A204.1 (cell line): ENCODE measurements around the gene ALOX5AP.

Experiments
- FAIRE-seq: peaks from 2 replicates; lab custom pipeline; 2012; peaks lifted over from hg19 to GRCh38; lab: Jason Lieb, UNC

The ALOX5AP gene

DNA sequence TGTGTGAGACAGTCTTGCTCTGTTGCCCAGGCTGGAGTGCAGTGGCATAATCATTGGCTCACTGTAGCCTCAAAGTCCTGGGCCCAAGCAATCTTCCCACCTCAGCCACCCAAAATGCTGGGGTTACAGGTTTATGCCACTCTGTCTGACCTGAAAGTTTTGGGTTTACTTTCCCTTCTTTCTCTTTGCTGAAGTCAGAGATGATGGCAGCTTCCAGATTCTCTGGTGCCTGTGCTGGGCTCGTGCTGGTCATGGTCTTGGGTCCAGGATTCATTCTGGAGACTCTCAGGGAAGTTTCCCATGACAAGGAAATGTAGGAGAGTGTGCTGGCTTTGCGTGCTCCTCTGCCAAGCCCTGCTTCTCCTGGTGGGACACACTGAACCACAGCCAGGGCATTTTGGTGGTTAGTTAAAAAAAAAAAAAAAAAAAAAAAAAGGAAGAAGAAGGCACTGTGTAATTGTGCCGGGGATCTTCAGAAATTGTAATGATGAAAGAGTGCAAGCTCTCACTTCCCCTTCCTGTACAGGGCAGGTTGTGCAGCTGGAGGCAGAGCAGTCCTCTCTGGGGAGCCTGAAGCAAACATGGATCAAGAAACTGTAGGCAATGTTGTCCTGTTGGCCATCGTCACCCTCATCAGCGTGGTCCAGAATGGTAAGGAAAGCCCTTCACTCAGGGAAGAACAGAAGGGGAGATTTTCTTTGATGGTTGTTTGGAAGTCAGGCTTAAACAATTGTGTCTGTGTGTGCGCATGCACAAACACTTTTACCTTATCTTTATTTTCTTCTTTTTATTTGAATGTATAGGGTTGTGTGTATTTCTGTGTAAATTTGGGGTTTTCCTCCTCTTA lies at the start of gene ALOX5AP:
Gene ALOX5AP, plus strand, starts transcription at position 519 of the 847 bp plus-strand sequence. Its CDS starts 63 bp downstream, at position 582.
- FAIRE-seq: no peak

DNA sequence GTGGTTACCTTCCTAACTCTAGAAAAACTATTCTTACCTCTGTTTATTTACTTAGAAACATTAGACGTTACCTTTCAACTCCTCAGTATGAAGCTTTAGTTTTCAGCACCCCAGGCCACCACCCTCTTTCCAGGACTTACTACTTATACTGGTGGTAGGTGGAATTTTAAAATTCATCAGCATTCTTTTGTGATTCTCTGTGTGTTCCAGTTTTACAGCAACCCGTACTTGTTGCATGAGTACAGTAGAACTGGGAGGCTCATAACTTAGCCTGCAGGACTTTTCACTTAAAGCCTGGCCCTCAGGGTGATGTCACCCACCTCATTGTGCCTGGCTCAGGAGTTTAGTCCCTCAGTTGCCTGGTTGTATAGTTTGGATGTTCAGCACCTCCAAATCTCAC lies 49.4 kb upstream of the ALOX5AP start:
- no peak for FAIRE-seq

DNA sequence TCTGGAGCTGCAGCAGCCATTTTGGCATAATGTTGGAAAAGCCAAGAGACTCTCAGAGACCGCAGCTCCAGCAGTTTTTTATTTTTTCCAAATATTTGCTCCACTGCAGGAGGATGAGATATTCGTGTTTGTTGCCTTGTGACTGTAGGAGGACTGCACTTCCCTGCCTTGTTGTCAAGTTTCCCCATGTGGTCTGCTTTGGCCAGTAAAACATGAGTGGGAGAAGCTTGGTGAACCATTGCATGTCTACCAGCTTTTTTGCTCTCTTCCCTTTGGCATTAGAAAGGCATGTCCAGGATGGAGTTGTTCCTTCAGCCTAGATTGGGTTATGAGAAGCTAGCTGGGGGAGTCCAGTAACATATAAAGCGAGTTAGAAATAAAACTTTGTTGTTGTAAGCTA lies 47.7 kb upstream of the ALOX5AP start:
- FAIRE-seq: no peak

DNA sequence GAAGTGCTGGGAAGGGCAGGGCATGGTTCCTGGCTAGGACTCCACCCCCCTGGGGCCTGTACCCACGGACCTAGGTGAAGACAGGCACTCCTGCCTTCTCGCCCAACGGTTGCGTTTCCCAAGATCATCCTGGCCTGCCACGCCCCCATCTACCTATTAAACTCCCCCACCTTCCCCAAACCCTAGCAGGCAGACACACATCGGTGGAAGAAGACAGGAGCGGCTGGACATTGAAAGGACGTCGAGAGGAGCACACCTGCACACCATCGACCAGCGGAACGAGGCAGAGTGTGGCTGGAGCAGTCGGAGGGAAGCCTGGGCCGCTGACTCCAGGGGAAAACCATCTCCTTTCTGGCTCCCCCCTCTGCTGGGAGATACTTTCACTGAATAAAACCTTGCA lies 45.6 kb upstream of the ALOX5AP start:
- no peak for FAIRE-seq

DNA sequence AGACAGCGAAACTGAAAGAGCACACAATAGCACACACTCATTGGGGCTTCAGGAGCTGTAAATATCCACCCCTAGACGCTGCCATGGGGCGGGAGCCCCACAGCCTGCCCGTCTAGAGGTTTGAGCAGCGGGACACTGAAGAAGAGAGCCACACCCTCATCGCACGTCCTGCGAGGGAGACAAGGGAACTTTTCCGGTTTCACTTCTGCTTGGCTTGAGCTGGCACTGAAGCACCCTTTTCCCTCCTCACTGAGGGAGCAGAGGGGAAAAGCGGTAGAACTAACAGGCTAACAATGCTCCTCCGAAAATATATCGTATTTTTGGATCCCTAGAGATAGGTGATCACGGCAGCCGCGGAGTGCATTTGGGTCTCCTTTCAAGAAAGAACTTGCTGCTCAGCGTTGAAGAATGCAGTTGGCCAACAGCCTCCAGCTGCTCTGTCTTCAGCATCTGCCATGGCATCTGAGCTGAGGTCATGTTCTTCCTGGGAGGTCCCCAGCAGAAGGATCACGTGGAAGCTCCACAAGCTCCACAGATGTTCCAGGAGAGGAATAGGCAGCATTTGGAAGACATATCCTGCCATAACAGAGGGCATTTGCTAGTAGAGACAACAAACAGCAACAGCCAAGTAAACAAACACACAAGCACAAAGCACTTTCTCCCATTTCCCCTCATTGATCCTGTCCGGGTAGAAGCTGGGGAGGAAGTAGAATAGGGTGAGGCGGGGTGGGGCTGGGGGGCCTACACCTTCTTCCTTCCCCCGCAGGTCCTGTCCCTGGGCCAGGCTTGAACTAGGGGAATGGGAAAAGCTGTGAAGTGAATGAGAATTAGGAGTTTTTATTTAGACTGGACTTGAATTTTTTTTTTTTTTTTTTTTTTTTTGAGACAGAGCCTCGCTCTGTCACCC lies 44.8 kb upstream of the ALOX5AP start:
- FAIRE-seq: no peak

DNA sequence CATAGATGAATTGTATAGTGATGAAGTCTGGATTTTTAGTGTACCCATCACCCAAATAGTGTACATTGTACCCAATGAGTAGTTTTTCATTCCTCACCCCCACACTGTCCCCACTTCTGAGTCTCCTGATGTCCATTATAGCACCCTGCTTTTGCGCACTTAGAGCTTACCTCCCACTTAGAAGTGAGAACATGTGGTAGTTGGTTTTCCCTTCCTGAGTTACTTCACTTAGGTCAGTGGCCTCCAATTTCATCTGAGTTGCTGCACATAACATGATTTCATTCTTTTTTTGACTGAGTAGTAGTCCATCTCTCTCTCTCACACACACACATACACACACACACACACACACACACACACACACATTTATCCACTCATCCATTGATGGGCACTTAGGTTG lies 43.2 kb upstream of the ALOX5AP start:
- FAIRE-seq: no peak

DNA sequence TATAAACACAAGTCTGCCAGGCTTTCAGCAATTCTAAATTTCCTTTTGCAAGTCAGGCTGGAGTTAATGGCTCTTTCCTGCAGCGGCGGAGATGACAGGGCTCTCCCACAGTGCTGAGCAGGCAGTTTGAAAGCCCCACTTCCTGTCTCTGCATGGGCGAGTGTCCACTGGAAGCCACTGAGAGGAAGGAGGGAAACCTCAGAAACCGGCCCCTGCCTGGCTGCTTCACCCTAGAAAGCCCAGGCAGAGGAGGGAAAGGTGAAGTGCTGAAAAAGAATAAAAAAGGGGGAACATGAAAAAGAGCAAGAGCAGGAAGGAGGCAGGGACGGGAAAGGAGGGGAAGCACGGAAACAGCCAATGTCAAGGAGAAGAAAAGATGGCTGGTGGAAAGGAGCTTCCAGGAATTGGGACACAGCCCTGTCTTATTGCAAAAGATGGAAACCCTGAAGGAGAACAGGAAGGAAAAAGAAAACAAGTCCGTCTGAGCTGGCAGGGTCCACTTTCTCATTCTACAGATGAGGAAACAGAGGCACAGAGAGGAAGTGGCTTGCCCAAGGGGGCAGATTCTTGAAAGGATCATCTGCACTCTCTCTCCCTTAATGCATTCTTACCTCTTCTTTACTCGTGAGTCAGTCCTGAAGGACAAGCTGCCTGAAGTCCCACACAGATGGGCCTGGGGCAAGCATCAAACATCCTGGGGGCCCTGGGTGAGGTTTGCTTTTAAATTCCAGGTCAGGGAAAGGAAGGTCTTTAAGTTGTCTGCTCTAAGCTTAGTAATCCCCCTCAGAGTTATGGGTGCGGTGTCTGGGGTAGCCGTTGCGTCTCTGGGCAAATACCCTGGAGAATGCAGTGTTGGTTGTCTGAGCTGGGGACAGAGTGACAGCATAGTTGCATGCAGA lies 38.8 kb upstream of the ALOX5AP start:
- FAIRE-seq: no peak

DNA sequence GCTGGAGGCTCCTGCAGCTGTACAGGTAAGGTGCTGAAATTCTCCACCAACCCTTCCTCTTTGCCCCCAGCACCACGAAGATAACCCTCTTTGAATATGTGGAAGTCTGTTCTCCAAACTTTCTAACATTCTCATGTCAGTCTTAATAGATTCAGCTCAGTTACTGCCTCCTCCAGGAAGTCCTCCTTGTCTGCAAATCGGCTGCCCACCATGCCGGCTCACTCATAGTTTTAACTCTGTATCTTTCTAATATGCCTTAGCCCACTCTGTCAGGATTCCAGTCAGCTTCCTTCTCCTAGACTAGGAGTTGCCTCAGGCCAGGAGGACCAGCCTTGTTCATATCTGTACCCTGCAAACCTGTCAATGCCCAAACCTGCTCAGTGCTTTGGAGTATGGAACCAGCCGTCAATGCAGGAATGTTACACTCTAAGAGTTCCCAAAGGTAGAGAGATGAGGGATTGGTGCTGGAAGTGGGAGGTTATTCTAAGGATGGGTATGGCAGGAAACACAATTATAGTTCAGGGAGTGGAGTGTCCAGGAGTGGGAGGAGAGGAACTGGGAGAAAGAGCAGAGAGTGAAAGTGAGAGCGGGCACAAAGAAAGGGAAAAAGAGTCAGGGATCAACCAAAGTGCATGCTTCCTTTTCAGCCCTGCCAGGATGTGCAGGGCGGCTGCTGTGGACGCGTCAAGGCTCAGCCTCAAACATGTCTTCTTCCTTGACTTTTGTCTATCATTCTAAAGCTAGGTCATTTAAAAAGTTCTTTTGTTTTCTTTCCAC lies 38.0 kb upstream of the ALOX5AP start:
- no peak for FAIRE-seq

DNA sequence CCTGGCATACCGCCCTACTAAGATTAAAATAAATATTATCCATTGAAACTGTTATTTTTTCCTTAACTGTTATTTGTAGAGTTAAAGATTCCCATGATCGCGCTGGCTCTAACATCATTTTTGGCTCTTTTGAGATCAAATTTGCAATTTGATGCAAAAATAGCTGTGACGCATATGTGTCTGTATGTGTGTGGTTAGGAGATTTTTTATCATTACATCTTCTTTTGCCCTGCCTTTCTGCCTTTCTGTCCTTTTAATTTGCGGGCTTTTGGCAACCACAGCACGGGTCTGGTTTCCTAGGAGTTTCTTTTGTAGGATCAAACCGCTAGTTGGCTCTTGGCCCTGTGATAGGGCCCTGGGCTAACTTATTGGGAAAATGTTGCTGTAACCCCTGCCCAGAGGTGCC lies 37.3 kb upstream of the ALOX5AP start:
- no peak for FAIRE-seq

DNA sequence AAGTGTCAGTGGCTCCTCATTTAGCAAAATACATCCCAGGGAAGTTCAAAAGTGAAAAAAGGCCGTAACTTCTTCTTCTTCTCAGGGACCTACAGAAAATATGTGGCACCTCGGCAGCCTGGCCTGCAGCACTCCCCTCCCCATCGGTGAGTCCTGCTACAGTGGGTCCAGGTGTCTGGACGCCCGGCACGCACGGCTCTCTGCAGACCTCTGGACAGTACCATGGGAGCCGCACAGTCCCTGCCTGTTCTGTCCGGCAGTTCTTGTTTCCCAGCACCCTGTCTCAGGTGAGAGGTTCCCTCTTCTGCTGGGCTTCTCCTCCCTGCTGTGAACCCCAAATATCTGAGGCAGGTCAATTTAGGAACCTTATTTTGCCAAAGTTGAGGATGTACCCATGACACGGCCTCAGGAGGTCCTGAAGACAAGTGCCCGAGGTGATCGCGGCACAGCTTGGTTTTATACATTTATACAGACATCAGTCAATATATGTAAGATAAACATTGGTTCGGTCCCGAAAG lies 36.8 kb upstream of the ALOX5AP start:
- FAIRE-seq: no peak

DNA sequence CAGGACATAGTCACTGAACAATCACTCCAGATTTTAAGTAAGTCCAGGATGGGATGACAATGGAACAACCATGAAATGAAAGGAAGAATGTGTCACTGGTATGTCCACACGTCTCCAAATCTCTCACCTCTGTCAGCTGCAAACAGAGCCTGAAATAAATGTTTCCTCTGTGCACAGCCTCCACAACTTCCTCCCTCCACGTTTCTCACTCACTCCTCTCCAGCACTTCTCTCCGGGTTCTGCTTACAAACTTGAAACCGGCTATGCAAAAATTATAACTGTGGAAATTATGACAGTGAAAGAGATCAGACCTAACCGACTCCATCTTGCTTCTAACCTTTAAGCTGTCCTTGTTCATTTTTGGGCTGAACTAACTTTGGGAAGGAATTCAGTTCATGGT lies 35.0 kb upstream of the ALOX5AP start:
- no peak for FAIRE-seq

DNA sequence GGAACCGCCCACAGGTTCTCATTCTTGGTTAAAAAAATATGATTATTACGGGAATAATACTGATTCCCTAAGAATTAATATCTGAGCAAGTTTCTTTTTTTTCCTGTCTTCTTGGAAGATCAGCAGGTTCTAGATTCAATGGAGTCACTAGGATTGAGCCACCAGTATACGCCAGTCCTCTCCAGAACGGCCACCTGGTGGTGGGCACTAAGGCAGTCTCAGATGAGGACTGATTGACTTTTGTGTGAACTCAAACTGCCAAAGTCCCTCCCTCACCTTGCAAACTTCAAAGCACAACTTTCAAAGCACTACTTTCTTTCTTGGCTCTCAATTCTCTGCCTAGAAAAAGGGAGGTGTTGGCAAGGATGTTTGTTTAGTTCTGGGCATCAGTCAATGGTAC lies 33.3 kb upstream of the ALOX5AP start:
- FAIRE-seq: no peak

DNA sequence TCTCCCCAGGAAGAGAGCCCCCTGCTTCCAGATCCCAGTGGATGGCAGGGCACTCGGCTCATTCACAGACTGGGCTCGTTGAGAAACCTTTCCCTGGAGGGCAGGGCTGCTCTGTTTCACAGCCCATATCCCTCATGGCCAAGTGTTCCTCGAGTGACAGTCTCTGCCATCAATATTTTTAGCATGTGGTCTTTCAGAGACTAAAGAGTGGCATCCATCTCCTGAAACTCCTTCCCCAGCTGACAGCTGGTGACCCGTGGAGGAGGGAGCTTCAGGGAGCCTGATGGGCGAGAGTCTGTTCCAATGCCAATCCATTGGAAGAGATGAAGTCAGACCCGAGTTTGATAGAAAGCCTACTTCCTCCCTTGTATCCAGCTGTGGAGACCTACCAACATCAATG lies 30.7 kb upstream of the ALOX5AP start:
- no peak for FAIRE-seq

DNA sequence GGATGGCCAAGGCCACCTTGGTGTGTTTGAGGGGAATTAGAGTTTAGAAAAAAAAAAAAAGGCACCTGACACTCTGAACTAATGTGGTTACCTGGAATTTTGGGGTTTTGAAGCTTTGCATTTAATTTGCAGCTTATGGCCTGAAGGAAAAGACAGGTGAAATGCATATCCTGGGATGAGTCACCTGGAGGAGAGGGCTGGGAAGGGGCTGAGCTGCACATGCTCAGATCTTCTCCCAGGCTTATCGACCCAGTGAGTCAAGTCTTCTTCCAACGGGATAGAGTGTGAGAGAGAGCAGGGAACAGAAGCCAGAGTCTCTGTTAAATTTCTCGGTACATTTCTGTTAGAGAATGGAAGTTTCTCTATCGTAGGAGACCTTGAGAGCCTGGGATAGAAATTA lies 29.7 kb upstream of the ALOX5AP start:
- no peak for FAIRE-seq

DNA sequence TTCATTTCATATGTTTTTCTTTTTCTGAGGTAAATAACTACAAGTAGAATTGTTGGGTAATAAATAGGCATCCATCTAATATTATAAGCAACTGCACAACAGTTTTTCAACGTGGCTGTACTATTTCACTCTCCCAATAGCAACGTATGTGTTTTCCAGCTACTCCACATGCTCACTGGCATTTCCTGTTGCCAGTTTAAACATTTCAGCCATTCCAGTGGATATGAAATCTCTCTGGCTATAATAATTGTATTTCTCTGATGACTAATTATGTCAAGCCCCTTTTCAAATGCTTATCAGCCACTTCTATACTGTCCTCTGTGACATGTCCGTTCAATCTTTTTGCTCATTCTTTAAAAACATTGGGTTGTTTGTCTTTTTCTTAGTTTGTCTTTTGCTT lies 26.8 kb upstream of the ALOX5AP start:
- FAIRE-seq: no peak

DNA sequence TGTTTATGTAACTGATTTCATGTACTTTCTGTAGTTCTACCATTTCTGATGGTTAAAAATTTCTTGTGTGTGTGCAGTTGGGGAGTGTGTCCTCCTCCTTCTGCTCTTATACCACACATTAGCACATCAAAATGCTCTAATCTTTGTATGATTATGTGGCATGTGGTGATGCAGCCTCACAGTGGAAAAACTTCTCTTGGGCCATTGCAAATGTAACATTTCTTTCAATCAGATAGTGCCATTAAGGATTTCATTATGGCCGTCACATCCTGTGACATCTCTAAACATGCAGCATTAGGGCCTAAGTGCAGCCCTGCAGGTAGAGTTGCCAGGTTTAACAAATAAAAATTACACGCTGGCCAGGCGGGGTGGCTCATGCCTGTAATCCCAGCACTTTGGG lies 24.9 kb upstream of the ALOX5AP start:
- no peak for FAIRE-seq

DNA sequence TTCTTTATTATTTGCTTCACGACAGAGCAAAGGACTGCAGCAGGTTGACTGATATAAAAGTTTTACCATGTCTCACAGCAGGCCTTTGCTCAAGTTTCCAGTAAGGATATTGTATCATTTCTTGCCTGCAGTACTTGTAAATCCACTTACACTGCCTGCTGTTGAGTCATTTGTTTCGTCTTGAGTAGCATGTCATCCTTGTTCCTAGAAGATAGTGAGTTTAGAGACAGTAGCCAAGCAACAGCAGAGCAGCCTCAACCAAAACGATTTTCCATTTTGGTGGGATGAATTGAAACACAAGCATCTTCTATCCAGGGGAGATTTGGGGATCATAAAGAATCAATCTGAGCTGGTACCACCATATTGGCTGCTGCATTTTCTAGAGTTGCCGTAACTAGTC lies 24.0 kb upstream of the ALOX5AP start:
- FAIRE-seq: no peak

DNA sequence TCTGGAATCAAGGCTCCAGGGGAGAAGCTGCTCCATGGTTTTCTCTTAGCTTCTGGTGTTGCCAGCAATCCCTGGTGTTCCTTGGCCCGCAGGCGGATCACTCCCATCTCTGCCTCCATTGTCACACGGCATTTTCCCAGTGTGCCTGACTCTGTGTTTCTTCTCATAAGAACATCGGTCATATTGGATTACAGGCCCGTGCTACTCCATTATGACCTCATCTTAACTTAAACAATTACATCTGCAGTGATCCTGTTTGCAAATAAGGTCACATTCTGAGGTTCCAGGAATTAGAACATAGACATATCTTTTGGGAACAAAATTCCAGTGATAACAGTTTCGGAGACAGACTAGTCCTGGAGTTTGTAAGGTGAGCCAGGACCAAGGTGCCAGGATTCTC lies 23.5 kb upstream of the ALOX5AP start:
- FAIRE-seq: no peak

DNA sequence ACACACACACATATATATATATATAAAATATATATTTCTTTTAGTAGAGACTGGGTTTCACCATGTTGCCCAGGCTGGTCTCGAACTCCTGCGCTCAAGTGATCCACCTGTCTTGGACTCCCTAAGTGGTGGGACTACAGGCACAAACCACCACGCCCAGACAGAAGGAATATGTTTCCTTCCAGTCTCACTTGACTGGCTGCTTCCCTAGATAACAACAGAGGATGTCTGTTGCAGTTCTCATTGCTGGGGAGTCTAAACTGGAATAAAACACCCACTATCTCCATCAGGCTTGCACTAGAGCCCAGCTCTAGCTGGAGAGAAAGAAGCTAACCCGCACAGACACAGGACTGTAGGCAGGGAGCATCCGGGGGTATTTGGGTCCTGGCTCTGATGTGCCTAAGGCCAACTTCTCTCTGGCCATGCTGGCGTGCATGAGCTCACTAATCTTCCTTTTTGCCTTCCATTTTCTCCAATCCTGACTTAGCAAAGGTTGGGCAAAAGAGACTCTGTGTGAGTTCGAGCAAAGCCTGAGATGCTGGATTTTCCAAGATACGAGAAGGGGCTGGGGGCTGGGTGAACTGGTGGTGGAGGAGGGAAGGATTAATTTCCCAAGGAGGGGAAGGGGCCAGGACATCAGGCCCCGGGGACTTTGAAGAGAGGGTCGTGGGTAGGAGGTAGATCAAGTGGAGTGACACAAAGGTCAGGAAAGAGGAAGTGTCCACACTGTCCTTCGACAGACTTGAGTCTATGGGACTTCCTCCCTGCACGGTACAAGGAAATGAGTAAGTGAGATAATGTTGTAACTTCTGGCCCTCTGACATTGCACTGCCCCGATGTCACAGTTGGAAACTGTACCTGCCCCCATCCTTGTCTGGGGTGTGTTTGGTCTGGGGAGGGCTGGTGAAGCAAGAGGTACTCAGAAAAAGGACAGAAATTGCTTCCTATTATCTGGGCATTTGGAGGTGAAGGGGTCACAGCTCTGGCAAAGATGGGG lies 22.5 kb upstream of the ALOX5AP start:
- no peak for FAIRE-seq
